GM12875 (cell line): ENCODE measurements around the gene MYOF.

Experiments used
- H3K4me3 ChIP-seq: one replicate; pipeline ENCODE4 v1.5.1; 2011; ENCODE audit warnings: low read depth, low read length, control low read depth
- CTCF ChIP-seq: IDR thresholded peaks from 2 replicates; pipeline ENCODE4 v1.5.1; 2011; ENCODE audit warnings: low read depth, mild to moderate bottlenecking, control low read depth, inconsistent platforms, low read length, moderate library complexity, borderline replicate concordance; ENCODE audit not compliant: insufficient read depth

MYOF gene

DNA sequence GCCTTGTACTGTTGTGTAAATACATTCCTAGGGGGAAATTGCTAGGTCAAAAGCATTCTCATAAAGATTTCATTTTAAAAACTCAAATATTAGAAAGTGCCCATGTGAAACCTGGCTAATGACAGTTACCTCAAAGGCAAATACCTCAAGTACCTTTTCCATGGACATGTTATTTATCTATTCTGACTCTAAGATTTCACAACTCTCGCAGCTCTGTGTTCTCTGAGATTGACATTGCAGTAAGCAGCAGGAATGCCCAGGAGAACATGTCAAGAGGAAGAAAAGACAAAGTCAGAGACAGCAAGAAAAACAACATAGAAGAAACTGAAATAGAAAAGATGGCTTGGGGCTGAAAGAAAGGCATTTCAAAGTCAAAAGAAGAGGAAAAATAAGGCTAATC lies 221.0 kb downstream of the MYOF start:
- H3K4me3 ChIP-seq = no peak overlapping the region
- no peak for TF ChIP-seq CTCF

GRCh38 chr10:93259126-93259525 lies 223.0 kb downstream of the MYOF start:
- TF ChIP-seq CTCF = no peak
- H3K4me3 ChIP-seq = no peak overlapping the region
